HG03457 (cell line): ENCODE measurements around the gene LYST.
"Not testable (repeated sequence)": the region's sequence is repeated elsewhere in the genome, so short reads cannot be mapped to it uniquely, and the experiment has no call there.

Source experiments
- ATAC-seq: cut with Tn5 transposase; IDR thresholded peaks from one replicate; pipeline ENCODE4 v1.9.1; 2021; ENCODE audit warnings: moderate number of reproducible peaks; ENCODE audit not compliant: unreplicated experiment

Gene LYST

GRCh38 chr1:235821361-235821981 lies 45.2 kb downstream of the LYST start:
- ATAC-seq: no peak

GRCh38 chr1:235820061-235820460 lies 46.6 kb downstream of the LYST start:
- ATAC-seq: no peak

GRCh38 chr1:235818632-235819136 lies 48.0 kb downstream of the LYST start:
- no peak for ATAC-seq

- no peak for ATAC-seq
These were observed 49.5 kb downstream of the LYST start for GRCh38 chr1:235817101-235817728.

GRCh38 chr1:235809688-235810397 lies 56.9 kb downstream of the LYST start:
- ATAC-seq: no peak

- ATAC-seq: no peak
These were observed 58.5 kb downstream of the LYST start for GRCh38 chr1:235808223-235808622.

GRCh38 chr1:235806123-235806522 lies 60.6 kb downstream of the LYST start:
- no peak for ATAC-seq

- ATAC-seq: no peak
These were observed 63.9 kb downstream of the LYST start for GRCh38 chr1:235802573-235803346.

- ATAC-seq: no peak
These were observed 67.4 kb downstream of the LYST start for GRCh38 chr1:235799264-235799663.

GRCh38 chr1:235791532-235792060 lies 75.1 kb downstream of the LYST start:
- no peak for ATAC-seq

GRCh38 chr1:235790123-235790522 lies 76.6 kb downstream of the LYST start:
- no peak for ATAC-seq

- ATAC-seq: not testable (repeated sequence)
These were observed 80.3 kb downstream of the LYST start for GRCh38 chr1:235786227-235786898.

GRCh38 chr1:235784950-235785349 lies 81.8 kb downstream of the LYST start:
- no peak for ATAC-seq

- ATAC-seq: no peak
These were observed 83.4 kb downstream of the LYST start for GRCh38 chr1:235783148-235783776.

- ATAC-seq: no peak
These were observed 84.1 kb downstream of the LYST start for GRCh38 chr1:235782601-235783000.

GRCh38 chr1:235781807-235782206 lies 84.9 kb downstream of the LYST start:
- no peak for ATAC-seq

GRCh38 chr1:235779770-235780169 lies 86.9 kb downstream of the LYST start:
- ATAC-seq: no peak

GRCh38 chr1:235776396-235776795 lies 90.3 kb downstream of the LYST start:
- ATAC-seq: no peak

- ATAC-seq: no peak
These were observed 91.4 kb downstream of the LYST start for GRCh38 chr1:235775246-235775860.

- no peak for ATAC-seq
These were observed 98.9 kb downstream of the LYST start for GRCh38 chr1:235767795-235768194.
